ENCODE results near the gene USP3. TPM values are rescaled to one million over a fixed set of nuclear protein-coding genes. Genes with fewer than 3 reads are reported as not detected.

Gene USP3
- total and polyA plus RNA-seq, 2 experiments from 2014 or later, result 15.4 to 21.0 TPM

DNA sequence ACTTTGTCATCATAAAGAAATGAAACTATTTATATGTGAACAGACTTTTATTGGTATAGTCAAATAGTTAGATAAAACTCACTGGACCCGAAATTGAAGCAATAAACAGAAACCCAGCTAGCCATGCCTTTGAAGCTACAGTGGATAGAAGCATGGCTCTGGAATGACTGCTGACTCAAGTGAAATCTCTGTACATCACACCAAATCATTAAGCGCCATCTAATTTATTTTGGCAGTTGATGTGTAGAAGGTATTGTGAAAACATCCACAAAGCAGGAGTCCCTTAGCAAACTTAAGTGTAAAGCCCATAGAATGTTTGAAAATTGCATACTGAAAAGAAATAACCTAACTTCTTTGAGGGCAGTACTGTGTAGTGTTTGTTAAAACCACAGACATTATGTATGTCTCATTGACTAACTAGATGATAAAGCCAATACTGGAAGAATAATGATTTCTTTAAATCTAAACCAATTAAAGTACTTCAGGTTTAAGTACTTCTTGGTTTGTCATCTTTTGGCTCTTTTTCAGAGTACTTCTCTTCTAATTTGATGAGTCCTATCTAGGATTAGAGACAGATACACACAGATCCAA is 50.0 kb downstream of the USP3 start:
- no peak overlapping the region for H3K9ac ChIP-seq
- no peaks in the 10 kb centered on the region for H4K20me1 ChIP-seq (ENCODE audit: insufficient read depth)
- in situ Hi-C loops (cut with MboI), result no loop called here
- H3K9me2 ChIP-seq (ENCODE audit: insufficient read depth), result no peaks in the 10 kb centered on the region
- H3K27ac ChIP-seq, result no peak overlapping the region
- H3K36me3 ChIP-seq (ENCODE audit: low read depth), result no peaks in the 10 kb centered on the region; the same call in 1 of the 2 replicates
- TF ChIP-seq EZH2 (IDR thresholded peaks at IDR 0.05; ENCODE audit: insufficient read depth, poor library complexity, severe bottlenecking), result no peak
- no peak for TF ChIP-seq EZH2phosphoT487 (IDR thresholded peaks at IDR 0.05; ENCODE audit: insufficient read depth, low read depth)
- no peaks in the 10 kb centered on the region for H3K9me3 ChIP-seq (ENCODE audit: low read depth)
- H3F3A ChIP-seq (ENCODE audit: insufficient read depth), result peaks cover 31% of the 10 kb centered on the region
- peak overlapping the region; percentile 86 for H3K4me2 ChIP-seq (ENCODE audit: unreplicated experiment)
- peak; percentile 3 for DNase-seq
- no peak overlapping the region for H2AFZ ChIP-seq
- WGBS, 2 experiments (ENCODE audit: low coverage in 1 of 2, low lambda C conversion rate in 2 of 2, missing lambda C conversion rate in 2 of 2), result 84 to 96% methylated on average over 2 of the region's 2 CpGs
- H3K79me2 ChIP-seq (ENCODE audit: insufficient read depth), result 0 out of 2 replicates have a peak, but pooled peaks cover 7% of the 10 kb centered on the region
- no peak overlapping the region for H3K4me3 ChIP-seq
- no peaks in the 10 kb centered on the region for H3K27me3 ChIP-seq (replicated peaks; ENCODE audit: insufficient read depth)
- H3K4me1 ChIP-seq (ENCODE audit: insufficient read depth), result peaks cover 34% of the 10 kb centered on the region

DNA sequence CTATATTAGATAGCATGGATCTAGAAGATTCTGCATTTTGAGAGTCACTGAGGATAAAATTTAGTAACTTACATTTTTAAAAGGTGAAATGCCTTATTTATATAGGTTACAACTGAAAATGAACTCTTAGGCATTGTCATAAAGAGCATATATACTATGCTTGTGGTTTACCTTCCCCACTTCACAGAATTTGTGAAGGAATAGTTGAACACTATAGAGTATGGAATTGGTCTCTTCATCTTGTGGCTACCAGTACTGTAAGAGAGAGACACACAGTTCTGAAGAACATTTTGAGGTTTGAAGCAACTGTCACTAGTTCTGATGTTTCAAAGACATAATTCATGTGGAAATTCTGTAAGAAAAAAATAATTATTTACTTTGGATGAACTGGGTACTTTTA is 51.1 kb downstream of the USP3 start:
- peaks cover 34% of the 10 kb centered on the region for H3K4me1 ChIP-seq (ENCODE audit: insufficient read depth)
- no peak for DNase-seq
- no peak overlapping the region for H2AFZ ChIP-seq
- TF ChIP-seq EZH2 (IDR thresholded peaks at IDR 0.05; ENCODE audit: insufficient read depth, poor library complexity, severe bottlenecking) (no peak), EZH2phosphoT487 (IDR thresholded peaks at IDR 0.05; ENCODE audit: insufficient read depth, low read depth) (no peak)
- no peak overlapping the region for H3K9ac ChIP-seq
- H3K79me2 ChIP-seq (ENCODE audit: insufficient read depth), result 0 out of 2 replicates have a peak, but pooled peaks cover 7% of the 10 kb centered on the region
- H3K4me2 ChIP-seq (ENCODE audit: unreplicated experiment), result no peak overlapping the region
- no peaks in the 10 kb centered on the region; the same call in 1 of the 2 replicates for H3K36me3 ChIP-seq (ENCODE audit: low read depth)
- in situ Hi-C loops (cut with MboI), result no loop called here
- H3K27me3 ChIP-seq (replicated peaks; ENCODE audit: insufficient read depth), result no peaks in the 10 kb centered on the region
- no peaks in the 10 kb centered on the region for H3K9me3 ChIP-seq (ENCODE audit: low read depth)
- H3K9me2 ChIP-seq (ENCODE audit: insufficient read depth), result no peaks in the 10 kb centered on the region
- no peak overlapping the region for H3K4me3 ChIP-seq
- no peaks in the 10 kb centered on the region for H4K20me1 ChIP-seq (ENCODE audit: insufficient read depth)
- no peak overlapping the region for H3K27ac ChIP-seq
- H3F3A ChIP-seq (ENCODE audit: insufficient read depth), result peaks cover 31% of the 10 kb centered on the region

DNA sequence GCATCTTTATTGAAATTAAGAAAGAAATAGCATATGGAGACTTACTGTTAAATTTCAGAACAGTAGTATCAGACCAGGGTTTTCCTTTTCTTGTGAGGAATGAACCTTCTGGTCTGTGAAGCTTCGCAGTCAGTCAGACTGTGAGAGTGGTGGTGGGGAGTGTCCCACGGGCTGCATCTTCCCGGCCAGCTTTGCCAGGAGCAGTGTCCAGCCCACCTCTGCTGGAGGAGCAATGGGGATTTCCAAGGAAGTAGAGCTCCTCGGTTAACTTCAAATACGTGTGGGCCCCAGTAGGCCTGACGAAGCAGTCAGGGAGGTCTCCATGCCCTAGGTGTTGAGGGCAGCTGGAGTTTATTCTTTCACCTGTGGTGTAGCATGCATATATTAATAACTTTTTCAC is 51.9 kb downstream of the USP3 start:
- Histone ChIP-seq H3K9me2 (ENCODE audit: insufficient read depth) (no peaks in the 10 kb centered on the region), H3K9ac (no peak overlapping the region), H3K27me3 (replicated peaks; ENCODE audit: insufficient read depth) (no peaks in the 10 kb centered on the region), H3K79me2 (ENCODE audit: insufficient read depth) (0 out of 2 replicates have a peak, but pooled peaks cover 7% of the 10 kb centered on the region), H3K4me3 (no peak overlapping the region), H4K20me1 (ENCODE audit: insufficient read depth) (no peaks in the 10 kb centered on the region), H3K36me3 (ENCODE audit: low read depth) (no peaks in the 10 kb centered on the region; the same call in 1 of the 2 replicates), H3K9me3 (ENCODE audit: low read depth) (no peaks in the 10 kb centered on the region), H2AFZ (no peak overlapping the region), H3K4me2 (ENCODE audit: unreplicated experiment) (no peak overlapping the region), H3K4me1 (ENCODE audit: insufficient read depth) (peaks cover 34% of the 10 kb centered on the region), H3F3A (ENCODE audit: insufficient read depth) (peaks cover 31% of the 10 kb centered on the region), H3K27ac (no peak overlapping the region)
- DNase-seq, result no peak
- in situ Hi-C loops (cut with MboI), result no loop called here
- 89% methylated on average over 6 of the region's 6 CpGs for WGBS, 2 experiments (ENCODE audit: low coverage in 1 of 2, low lambda C conversion rate in 2 of 2, missing lambda C conversion rate in 2 of 2)
- TF ChIP-seq EZH2phosphoT487 (IDR thresholded peaks at IDR 0.05; ENCODE audit: insufficient read depth, low read depth), result no peak
- no peak for TF ChIP-seq EZH2 (IDR thresholded peaks at IDR 0.05; ENCODE audit: insufficient read depth, poor library complexity, severe bottlenecking)

DNA sequence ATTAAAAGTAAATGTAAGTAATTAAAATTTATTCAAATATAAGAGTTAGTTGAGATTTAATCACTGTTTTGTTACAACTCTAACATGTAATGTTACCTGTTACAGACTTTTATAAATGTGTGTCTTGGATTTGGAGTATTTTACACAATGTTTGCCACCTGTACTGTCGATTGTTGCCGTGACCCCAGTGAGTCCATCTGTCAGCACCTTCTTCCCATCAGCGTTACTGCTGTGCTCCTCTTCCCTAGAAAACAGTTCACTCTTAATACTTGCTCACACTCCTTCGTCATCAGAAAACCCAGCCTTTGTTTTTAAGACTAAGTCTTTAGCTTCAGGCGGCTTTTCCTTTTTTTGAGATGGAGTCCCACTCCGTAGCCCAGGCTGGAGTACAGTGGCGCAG is 52.3 kb downstream of the USP3 start:
- Histone ChIP-seq H3K36me3 (ENCODE audit: low read depth) (no peaks in the 10 kb centered on the region; the same call in 1 of the 2 replicates), H3K27ac (no peak overlapping the region), H3K4me3 (no peak overlapping the region), H3K9me3 (ENCODE audit: low read depth) (no peaks in the 10 kb centered on the region), H3F3A (ENCODE audit: insufficient read depth) (peaks cover 31% of the 10 kb centered on the region), H3K27me3 (replicated peaks; ENCODE audit: insufficient read depth) (no peaks in the 10 kb centered on the region), H3K9me2 (ENCODE audit: insufficient read depth) (no peaks in the 10 kb centered on the region), H2AFZ (no peak overlapping the region), H3K9ac (no peak overlapping the region), H4K20me1 (ENCODE audit: insufficient read depth) (no peaks in the 10 kb centered on the region), H3K4me2 (ENCODE audit: unreplicated experiment) (no peak overlapping the region), H3K79me2 (ENCODE audit: insufficient read depth) (0 out of 2 replicates have a peak, but pooled peaks cover 7% of the 10 kb centered on the region), H3K4me1 (ENCODE audit: insufficient read depth) (peaks cover 29% of the 10 kb centered on the region)
- 89 to 92% methylated on average over 7 of the region's 7 CpGs for WGBS, 2 experiments (ENCODE audit: low coverage in 1 of 2, low lambda C conversion rate in 2 of 2, missing lambda C conversion rate in 2 of 2)
- in situ Hi-C loops (cut with MboI), result no loop called here
- DNase-seq, result no peak
- no peak for TF ChIP-seq EZH2 (IDR thresholded peaks at IDR 0.05; ENCODE audit: insufficient read depth, poor library complexity, severe bottlenecking)
- TF ChIP-seq EZH2phosphoT487 (IDR thresholded peaks at IDR 0.05; ENCODE audit: insufficient read depth, low read depth), result no peak

Measured in GM23248 (cell line).